ENCODE data around the gene ESYT3. TPM values are rescaled to one million over a fixed set of nuclear protein-coding genes. Genes with fewer than 3 reads are reported as not detected.

Gene ESYT3
- total and polyA plus RNA-seq, 2 donors (not counting 1 experiment from before 2014, with no cell fraction given) = 0.17 TPM; not detected in 1

DNA sequence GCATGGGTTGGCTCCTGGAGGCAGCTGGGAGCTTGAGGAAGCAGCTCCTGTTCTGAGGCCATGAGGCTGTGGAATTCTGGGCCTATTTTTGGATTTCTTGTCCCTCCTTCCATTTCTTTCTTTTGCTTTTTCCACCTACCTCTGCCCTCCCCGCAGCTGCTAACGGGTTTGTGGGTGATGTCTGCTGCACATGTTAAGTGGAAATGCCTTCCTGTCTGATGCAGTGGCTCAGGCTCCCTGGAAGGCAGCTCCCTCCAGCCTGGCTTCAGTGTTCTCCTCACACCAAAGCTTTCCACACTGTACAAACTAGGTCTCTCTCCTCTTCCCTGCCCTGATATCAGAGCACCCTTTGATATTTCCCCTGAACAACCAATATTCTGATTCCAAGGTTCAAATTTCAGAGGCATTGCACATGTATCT lies 33.8 kb upstream of the ESYT3 start:
- H3K4me1 ChIP-seq (ENCODE audit: control insufficient read depth, extremely low read depth, insufficient read depth, low read length) = no peaks in the 10 kb centered on the region
- H3K27me3 ChIP-seq (ENCODE audit: control insufficient read depth, insufficient read depth, low read length) = no peaks in the 10 kb centered on the region
- H2AFZ ChIP-seq (ENCODE audit: low read length) = no peak overlapping the region
- H3K9me3 ChIP-seq (ENCODE audit: control insufficient read depth, insufficient read depth, low read depth, low read length) = no peaks in the 10 kb centered on the region
- H4K20me1 ChIP-seq (ENCODE audit: control insufficient read depth, extremely low read depth, insufficient read depth, low read length) = no peaks in the 10 kb centered on the region
- no peak overlapping the region for H3K4me2 ChIP-seq (ENCODE audit: extremely low read depth, insufficient read depth, low read length)
- TF ChIP-seq, protein P1, sequence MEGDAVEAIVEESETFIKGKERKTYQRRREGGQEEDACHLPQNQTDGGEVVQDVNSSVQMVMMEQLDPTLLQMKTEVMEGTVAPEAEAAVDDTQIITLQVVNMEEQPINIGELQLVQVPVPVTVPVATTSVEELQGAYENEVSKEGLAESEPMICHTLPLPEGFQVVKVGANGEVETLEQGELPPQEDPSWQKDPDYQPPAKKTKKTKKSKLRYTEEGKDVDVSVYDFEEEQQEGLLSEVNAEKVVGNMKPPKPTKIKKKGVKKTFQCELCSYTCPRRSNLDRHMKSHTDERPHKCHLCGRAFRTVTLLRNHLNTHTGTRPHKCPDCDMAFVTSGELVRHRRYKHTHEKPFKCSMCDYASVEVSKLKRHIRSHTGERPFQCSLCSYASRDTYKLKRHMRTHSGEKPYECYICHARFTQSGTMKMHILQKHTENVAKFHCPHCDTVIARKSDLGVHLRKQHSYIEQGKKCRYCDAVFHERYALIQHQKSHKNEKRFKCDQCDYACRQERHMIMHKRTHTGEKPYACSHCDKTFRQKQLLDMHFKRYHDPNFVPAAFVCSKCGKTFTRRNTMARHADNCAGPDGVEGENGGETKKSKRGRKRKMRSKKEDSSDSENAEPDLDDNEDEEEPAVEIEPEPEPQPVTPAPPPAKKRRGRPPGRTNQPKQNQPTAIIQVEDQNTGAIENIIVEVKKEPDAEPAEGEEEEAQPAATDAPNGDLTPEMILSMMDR (conservative IDR thresholded peaks at IDR 0.05 in 1 of 2, IDR thresholded peaks at IDR 0.05 in 1 of 2; ENCODE audit: low read depth in 1 of 2, low read length in 2 of 2) = no peak
- TF ChIP-seq EZH2 (IDR thresholded peaks at IDR 0.05; ENCODE audit: low read length, missing control alignments) = no peak
- DNase-seq (ENCODE audit: low read depth in 2 of 2) = no peak
- no peak overlapping the region for H3K4me3 ChIP-seq (replicated peaks in 1 of 4; ENCODE audit: control extremely low read depth in 1 of 4, insufficient read depth in 1 of 4, low read depth in 3 of 4, low read length in 4 of 4)
- H3K36me3 ChIP-seq (ENCODE audit: control insufficient read depth, insufficient read depth, low read length) = no peaks in the 10 kb centered on the region
- no peak overlapping the region for H3K9ac ChIP-seq (ENCODE audit: insufficient read depth, low read length)
- H3K79me2 ChIP-seq (ENCODE audit: control insufficient read depth, insufficient read depth, low read length) = no peaks in the 10 kb centered on the region
- no peak overlapping the region for H3K27ac ChIP-seq (ENCODE audit: insufficient read depth, low read length)

DNA sequence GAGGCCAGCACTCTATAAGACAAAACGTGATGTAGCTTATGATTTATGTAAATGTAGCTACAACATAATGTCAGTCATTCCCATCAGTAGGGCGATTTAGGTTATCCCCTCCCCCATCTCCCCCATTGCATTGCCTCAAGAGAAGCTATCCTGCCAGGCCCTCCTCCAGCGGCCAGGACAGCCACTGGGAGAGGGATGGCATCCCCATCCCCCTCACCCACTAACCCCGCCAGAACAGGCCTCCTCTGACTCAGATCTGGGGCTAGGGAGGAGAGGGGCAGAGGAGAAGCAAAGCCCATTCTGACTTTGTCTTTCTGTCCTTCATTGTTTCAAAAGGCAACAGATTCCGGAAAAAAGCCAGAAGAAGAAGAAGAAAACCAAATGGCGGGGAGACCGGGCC lies 32.6 kb upstream of the ESYT3 start:
- H3K9me3 ChIP-seq (ENCODE audit: control insufficient read depth, insufficient read depth, low read depth, low read length) = no peaks in the 10 kb centered on the region
- no peaks in the 10 kb centered on the region for H3K36me3 ChIP-seq (ENCODE audit: control insufficient read depth, insufficient read depth, low read length)
- H3K4me2 ChIP-seq (ENCODE audit: extremely low read depth, insufficient read depth, low read length) = no peak overlapping the region
- H2AFZ ChIP-seq (ENCODE audit: low read length) = no peak overlapping the region
- no peaks in the 10 kb centered on the region for H3K4me1 ChIP-seq (ENCODE audit: control insufficient read depth, extremely low read depth, insufficient read depth, low read length)
- H3K27me3 ChIP-seq (ENCODE audit: control insufficient read depth, insufficient read depth, low read length) = no peaks in the 10 kb centered on the region
- DNase-seq (ENCODE audit: low read depth in 2 of 2) = no peak
- H3K9ac ChIP-seq (ENCODE audit: insufficient read depth, low read length) = no peak overlapping the region
- H3K4me3 ChIP-seq (replicated peaks in 1 of 4; ENCODE audit: control extremely low read depth in 1 of 4, insufficient read depth in 1 of 4, low read depth in 3 of 4, low read length in 4 of 4) = no peak overlapping the region
- H3K79me2 ChIP-seq (ENCODE audit: control insufficient read depth, insufficient read depth, low read length) = no peaks in the 10 kb centered on the region
- TF ChIP-seq, protein P1 (conservative IDR thresholded peaks at IDR 0.05 in 1 of 2, IDR thresholded peaks at IDR 0.05 in 1 of 2; ENCODE audit: low read depth in 1 of 2, low read length in 2 of 2) = no peak
- TF ChIP-seq EZH2 (IDR thresholded peaks at IDR 0.05; ENCODE audit: low read length, missing control alignments) = no peak
- no peaks in the 10 kb centered on the region for H4K20me1 ChIP-seq (ENCODE audit: control insufficient read depth, extremely low read depth, insufficient read depth, low read length)
- H3K27ac ChIP-seq (ENCODE audit: insufficient read depth, low read length) = no peak overlapping the region

- H3K36me3 ChIP-seq (ENCODE audit: control insufficient read depth, insufficient read depth, low read length) = no peaks in the 10 kb centered on the region
- no peaks in the 10 kb centered on the region for H3K27me3 ChIP-seq (ENCODE audit: control insufficient read depth, insufficient read depth, low read length)
Measured at GRCh38 chr3:138404121-138404520, 30.3 kb upstream of the ESYT3 start.

More at GRCh38 chr3:138404121-138404520, 30.3 kb upstream of the ESYT3 start:
- Histone ChIP-seq H3K4me1 (ENCODE audit: control insufficient read depth, extremely low read depth, insufficient read depth, low read length) (no peaks in the 10 kb centered on the region), H3K27ac (ENCODE audit: insufficient read depth, low read length) (no peak overlapping the region), H3K4me3 (replicated peaks in 1 of 4; ENCODE audit: control extremely low read depth in 1 of 4, insufficient read depth in 1 of 4, low read depth in 3 of 4, low read length in 4 of 4) (no peak overlapping the region), H3K79me2 (ENCODE audit: control insufficient read depth, insufficient read depth, low read length) (no peaks in the 10 kb centered on the region), H3K9ac (ENCODE audit: insufficient read depth, low read length) (no peak overlapping the region), H4K20me1 (ENCODE audit: control insufficient read depth, extremely low read depth, insufficient read depth, low read length) (no peaks in the 10 kb centered on the region), H3K9me3 (ENCODE audit: control insufficient read depth, insufficient read depth, low read depth, low read length) (no peaks in the 10 kb centered on the region), H3K4me2 (ENCODE audit: extremely low read depth, insufficient read depth, low read length) (no peak overlapping the region), H2AFZ (ENCODE audit: low read length) (no peak overlapping the region)
- no peak for TF ChIP-seq EZH2 (IDR thresholded peaks at IDR 0.05; ENCODE audit: low read length, missing control alignments)
- TF ChIP-seq, protein P1 (conservative IDR thresholded peaks at IDR 0.05 in 1 of 2, IDR thresholded peaks at IDR 0.05 in 1 of 2; ENCODE audit: low read depth in 1 of 2, low read length in 2 of 2) = no peak
- DNase-seq (ENCODE audit: low read depth in 2 of 2) = no peak

Data from fibroblast of lung (primary cell).